GM12878 (cell line): ENCODE measurements around the gene ATP7A. TPM values are rescaled to one million over a fixed set of nuclear protein-coding genes. Genes with fewer than 3 reads are reported as not detected.

Experiments
- ATAC-seq: fragments of 200-7000 bp; cut with Tn5 transposase; 3 replicates; pipeline ENCODE4 v1.9.1; 2020; ENCODE audit warnings: mild to moderate bottlenecking, moderate library complexity
- BruUV-seq: library from RNA; stranded (reverse); fragments of 400-500 nt; replicated peaks from 2 replicates; lab custom pipeline; 2021; lab: Mats Ljungman, UMichigan
- CTCF ChIA-PET: fragments of 300-600 bp; sonication (Branson Sonifier 250); formaldehyde crosslinking; extraction: SDS; loops from one replicate; lab custom pipeline; 2021; ENCODE audit warnings: inconsistent platforms; lab: Yijun Ruan, JAX
- POLR2A ChIA-PET: fragments of 350-600 bp; formaldehyde crosslinking; extraction: SDS; loops from one replicate; lab custom pipeline; 2021; ENCODE audit warnings: inconsistent platforms; lab: Charles Lee
- RAD21 ChIA-PET: fragments of 300-600 bp; sonication (Branson Sonifier 250); formaldehyde crosslinking; loops from one replicate; lab custom pipeline; 2023; ENCODE audit warnings: antibody characterized with exemption; ENCODE audit not compliant: unreplicated experiment; lab: Charles Lee
- SMC1A ChIA-PET: fragments of 300-600 bp; sonication (Branson Sonifier 250); formaldehyde crosslinking; loops from one replicate; lab custom pipeline; 2023; ENCODE audit not compliant: unreplicated experiment, uncharacterized antibody; lab: Charles Lee
- DNase-seq: peaks from one replicate; pipeline ENCODE4 v3.0.0-alpha.2; 2011; ENCODE audit warnings: low read depth, low spot score
- FAIRE-seq: peaks from 3 replicates; lab custom pipeline; 2011; peaks lifted over from hg19 to GRCh38; lab: Jason Lieb, UNC
- H2AFZ ChIP-seq: 2 replicates; pipeline ENCODE4 v1.6.0; 2011; ENCODE audit warnings: low read depth, low read length, control low read depth; ENCODE audit not compliant: control insufficient read depth
- H3K27ac ChIP-seq: 2 replicates; pipeline ENCODE4 v1.5.1; 2011; ENCODE audit warnings: control low read depth; ENCODE audit not compliant: control insufficient read depth, insufficient read depth
- H3K27me3 ChIP-seq, 2 experiments: replicated peaks in 1 of 2; 2 replicates each; pipeline versions ENCODE4 v1.6.0 to v1.6.1; 2011; ENCODE audit warnings: low read length in 1 of 2; ENCODE audit not compliant: control insufficient read depth in 2 of 2, insufficient read depth in 2 of 2
- H3K36me3 ChIP-seq, 2 experiments: 2 replicates each; pipeline ENCODE4 v1.5.1; 2011; ENCODE audit warnings: low read length in 1 of 2; ENCODE audit not compliant: control insufficient read depth in 2 of 2, insufficient read depth in 2 of 2
- H3K4me1 ChIP-seq: 2 replicates; pipeline ENCODE4 v1.6.1; 2011; ENCODE audit warnings: mild to moderate bottlenecking, low read length, moderate library complexity, mixed read lengths; ENCODE audit not compliant: control insufficient read depth, insufficient read depth
- H3K4me2 ChIP-seq: 2 replicates; pipeline ENCODE4 v1.6.0; 2011; ENCODE audit warnings: control low read depth; ENCODE audit not compliant: control insufficient read depth, insufficient read depth
- H3K4me3 ChIP-seq: fragments of 200-600 bp; sonication (generic); 2 replicates; pipeline ENCODE4 v1.5.1; 2016
- H3K79me2 ChIP-seq: 2 replicates; pipeline ENCODE4 v1.6.0; 2011; ENCODE audit warnings: low read length; ENCODE audit not compliant: control insufficient read depth, insufficient read depth
- H3K9ac ChIP-seq: 2 replicates; pipeline ENCODE4 v1.8.0; 2011; ENCODE audit warnings: low read length, control low read depth, mixed read lengths; ENCODE audit not compliant: control insufficient read depth, insufficient read depth
- H3K9me3 ChIP-seq: replicated peaks from 3 replicates; pipeline ENCODE4 v1.5.1; 2011; ENCODE audit warnings: mild to moderate bottlenecking, low read length; ENCODE audit not compliant: control insufficient read depth, insufficient read depth
- H4K20me1 ChIP-seq: 2 replicates; pipeline ENCODE4 v1.6.0; 2011; ENCODE audit not compliant: control insufficient read depth, insufficient read depth
- ASH2L ChIP-seq: fragments of 300-600, 200-600 bp; sonication (generic); IDR thresholded peaks from 2 replicates; pipeline ENCODE4 v1.6.1; 2017; ENCODE audit warnings: low read depth, mild to moderate bottlenecking, borderline replicate concordance
- BCL3 ChIP-seq: IDR thresholded peaks from 2 replicates; pipeline ENCODE4 v1.6.1; 2011; ENCODE audit warnings: borderline replicate concordance, low read depth, mild to moderate bottlenecking, moderate library complexity, low read length; ENCODE audit not compliant: insufficient read depth, poor library complexity, severe bottlenecking
- BHLHE40 ChIP-seq, 2 experiments: fragments of 450-650 bp in 1 of 2; IDR thresholded peaks; 2 replicates each; pipeline ENCODE4 v1.6.1; 2011 to 2017; ENCODE audit warnings: low read depth in 2 of 2, borderline replicate concordance in 1 of 2, improper control_type of control experiment in 1 of 2, low read length in 1 of 2, mild to moderate bottlenecking in 1 of 2
- HDAC2 ChIP-seq: fragments of 200-600 bp; sonication (generic); IDR thresholded peaks from 2 replicates; pipeline ENCODE4 v1.6.1; 2017
- JUND ChIP-seq: IDR thresholded peaks from 2 replicates; pipeline ENCODE4 v1.6.1; 2012; ENCODE audit warnings: low read depth, mild to moderate bottlenecking, low read length, improper control_type of control experiment, moderate library complexity
- NFXL1 ChIP-seq: fragments of 450-650 bp; IDR thresholded peaks from 2 replicates; pipeline ENCODE4 v1.6.1; 2017; ENCODE audit warnings: antibody characterized with exemption, mild to moderate bottlenecking, borderline replicate concordance
- NRF1 ChIP-seq: conservative IDR thresholded peaks from 2 replicates; pipeline ENCODE4 v1.6.1; 2011; ENCODE audit warnings: mild to moderate bottlenecking, low read depth, low read length, improper control_type of control experiment
- POLR2AphosphoS5 ChIP-seq: IDR thresholded peaks from 2 replicates; pipeline ENCODE4 v1.6.1; 2011; ENCODE audit warnings: mild to moderate bottlenecking, low read length, inconsistent platforms
- ZBTB4 ChIP-seq: fragments of 450-650 bp; formaldehyde crosslinking; IDR thresholded peaks from 2 replicates; pipeline ENCODE4 v1.4.0; 2022; ENCODE audit warnings: mild to moderate bottlenecking, moderate library complexity
- ZNF217 ChIP-seq: fragments of 450-650 bp; IDR thresholded peaks from 2 replicates; pipeline ENCODE4 v1.6.1; 2017; ENCODE audit warnings: antibody characterized with exemption, mild to moderate bottlenecking
- ZNF592 ChIP-seq: fragments of 450-650 bp; IDR thresholded peaks from 2 replicates; pipeline ENCODE4 v1.6.1; 2017; ENCODE audit warnings: mild to moderate bottlenecking, moderate library complexity
- WGBS: methylation state at CpG from one replicate; pipeline ENCODE4 v1.1.6; 2016; ENCODE audit warnings: low lambda C conversion rate; ENCODE audit not compliant: insufficient replicate concordance, insufficient coverage; ENCODE audit errors: missing lambda C conversion rate; 5-methylcytosine and 5-hydroxymethylcytosine counted together
- in situ Hi-C: fragments of 300-500 bp; cut with MboI; formaldehyde crosslinking; loops from 9 replicates; pipeline ENCODE4 v1.14.3; 2018; ENCODE audit warnings: mixed read lengths
- intact Hi-C: fragments of 100-400 bp; cut with micrococcal nuclease; formaldehyde crosslinking; loops from one replicate; pipeline ENCODE4 v1.14.2; 2022; ENCODE audit not compliant: unreplicated experiment
- polyA plus RNA-seq, 11 experiments: library from polyadenylated mRNA; depleted of rRNA in 4 of 11; unstranded in 6 of 11; stranded (reverse) in 5 of 11; fragments of >200 nt; fragmentation: Nextera tagmentation in 4 of 11; fragmentation: Illumina TruSeq in 1 of 11; extraction: Ambion mirVana in 4 of 11; extraction: Trizol in 1 of 11; gene quantifications; 1 replicate in 1 of 11; 2 replicates in 10 of 11; pipeline versions ENCODE4 v1.2.1 to v1.2.3, GENCODE V29; 2011 to 2016; ENCODE audit warnings: inconsistent platforms in 2 of 11, missing spikeins in 2 of 11, low read depth in 1 of 11
- total RNA-seq, 4 experiments: library from RNA; depleted of rRNA in 3 of 4; stranded (reverse); fragments of >200 nt in 3 of 4; fragmentation: Illumina TruSeq in 1 of 4; extraction: Trizol in 1 of 4; gene quantifications; 2 replicates each; pipeline versions ENCODE4 v1.2.1 to v1.2.3, GENCODE V29; 2013 to 2021
- TF ChIP-seq, protein P1 (sequence below): fragments of 450-650 bp; IDR thresholded peaks from 2 replicates; pipeline ENCODE4 v1.6.1; 2018; ENCODE audit warnings: borderline replicate concordance, mild to moderate bottlenecking; ENCODE audit not compliant: partially characterized antibody

ATP7A gene
- total and polyA plus RNA-seq, 10 of the 15 experiments (the other 5 are each of a cell fraction or from before 2014, with no cell fraction given): 2.5 to 12.0 (median 7.6) TPM

- no peaks in the 10 kb centered on the region for H3K27me3 ChIP-seq
- no peak within 1 kb of the TSS for H2AFZ ChIP-seq
- no peaks in the 10 kb centered on the region for H4K20me1 ChIP-seq
- no peaks in the 10 kb centered on the region for H3K36me3 ChIP-seq
- ChIA-PET CTCF (no interaction called here), SMC1A (no interaction called here), POLR2A (no interaction called here), RAD21 (no interaction called here)
- in situ Hi-C loops (no loop called here), intact Hi-C loops (no loop called here)
- 96% methylated on average over 13 of the region's 13 CpGs for WGBS
- no peaks in the 10 kb centered on the region for H3K4me1 ChIP-seq
- H3K9ac ChIP-seq: no peak within 1 kb of the TSS
- no peak within 1 kb of the TSS for H3K4me3 ChIP-seq
- FAIRE-seq: no peak
- H3K9me3 ChIP-seq: no peaks in the 10 kb centered on the region; the same call in 2 of the 3 replicates
- no peak within 1 kb of the TSS for H3K4me2 ChIP-seq
- no peak for ATAC-seq
- H3K27ac ChIP-seq: no peak within 1 kb of the TSS
- TF ChIP-seq, protein P1, sequence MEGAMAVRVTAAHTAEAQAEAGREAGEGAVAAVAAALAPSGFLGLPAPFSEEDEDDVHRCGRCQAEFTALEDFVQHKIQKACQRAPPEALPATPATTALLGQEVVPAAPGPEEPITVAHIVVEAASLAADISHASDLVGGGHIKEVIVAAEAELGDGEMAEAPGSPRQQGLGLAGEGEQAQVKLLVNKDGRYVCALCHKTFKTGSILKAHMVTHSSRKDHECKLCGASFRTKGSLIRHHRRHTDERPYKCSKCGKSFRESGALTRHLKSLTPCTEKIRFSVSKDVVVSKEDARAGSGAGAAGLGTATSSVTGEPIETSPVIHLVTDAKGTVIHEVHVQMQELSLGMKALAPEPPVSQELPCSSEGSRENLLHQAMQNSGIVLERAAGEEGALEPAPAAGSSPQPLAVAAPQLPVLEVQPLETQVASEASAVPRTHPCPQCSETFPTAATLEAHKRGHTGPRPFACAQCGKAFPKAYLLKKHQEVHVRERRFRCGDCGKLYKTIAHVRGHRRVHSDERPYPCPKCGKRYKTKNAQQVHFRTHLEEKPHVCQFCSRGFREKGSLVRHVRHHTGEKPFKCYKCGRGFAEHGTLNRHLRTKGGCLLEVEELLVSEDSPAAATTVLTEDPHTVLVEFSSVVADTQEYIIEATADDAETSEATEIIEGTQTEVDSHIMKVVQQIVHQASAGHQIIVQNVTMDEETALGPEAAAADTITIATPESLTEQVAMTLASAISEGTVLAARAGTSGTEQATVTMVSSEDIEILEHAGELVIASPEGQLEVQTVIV: no peak
- TF ChIP-seq ASH2L: no peak
- TF ChIP-seq BCL3: no peak
- TF ChIP-seq NRF1: no peak
- no peak for TF ChIP-seq ZBTB4 (CRISPR knock-in tag)
- no peak for TF ChIP-seq ZNF592
- TF ChIP-seq NFXL1: no peak
- no peak for TF ChIP-seq ZNF217
- no peak for TF ChIP-seq POLR2AphosphoS5
- no peak for TF ChIP-seq HDAC2
- no peak for TF ChIP-seq BHLHE40 (IDR thresholded peaks at IDR 0.05; ENCODE audit: borderline replicate concordance in 1 of 2, low read depth in 2 of 2, low read length in 1 of 2)
- no peak for TF ChIP-seq JUND
- no peak for DNase-seq
- H3K79me2 ChIP-seq: no peaks in the 10 kb centered on the region
- no TSS peak for BruUV-seq
These were observed 59.0 kb downstream of the ATP7A start, which contains the start of gene PGAM4 for GRCh38 chrX:77969538-77969937. Gene PGAM4 (minus strand): TSS chrX:77969638. CDS start chrX:77969638, 0 bp downstream.
